ENCODE data around the gene MYO15B.

Gene MYO15B

GRCh38 chr17:75638893-75639292 lies 51.3 kb downstream of the MYO15B start:
- DNase-seq (ENCODE audit: low read depth): no peak
- H3K4me3 ChIP-seq (replicated peaks; ENCODE audit: low read depth, low read length): no peak overlapping the region
- TF ChIP-seq CTCF (IDR thresholded peaks at IDR 0.05; ENCODE audit: low read length, missing control alignments): no peak

GRCh38 chr17:75639327-75639726 lies 51.7 kb downstream of the MYO15B start:
- no peak overlapping the region for H3K4me3 ChIP-seq (replicated peaks; ENCODE audit: low read depth, low read length)
- no peak for DNase-seq (ENCODE audit: low read depth)
- no peak for TF ChIP-seq CTCF (IDR thresholded peaks at IDR 0.05; ENCODE audit: low read length, missing control alignments)

- no peak for TF ChIP-seq CTCF (IDR thresholded peaks at IDR 0.05; ENCODE audit: low read length, missing control alignments)
- H3K4me3 ChIP-seq (replicated peaks; ENCODE audit: low read depth, low read length): no peak overlapping the region
- DNase-seq (ENCODE audit: low read depth): no peak
Observed at GRCh38 chr17:75639771-75640555, 52.4 kb downstream of the MYO15B start.

GRCh38 chr17:75640556-75641119 lies 53.0 kb downstream of the MYO15B start:
- no peak overlapping the region for H3K4me3 ChIP-seq (replicated peaks; ENCODE audit: low read depth, low read length)
- TF ChIP-seq CTCF (IDR thresholded peaks at IDR 0.05; ENCODE audit: low read length, missing control alignments): no peak
- DNase-seq (ENCODE audit: low read depth): no peak

- no peak overlapping the region for H3K4me3 ChIP-seq (replicated peaks; ENCODE audit: low read depth, low read length)
- no peak for DNase-seq (ENCODE audit: low read depth)
- no peak for TF ChIP-seq CTCF (IDR thresholded peaks at IDR 0.05; ENCODE audit: low read length, missing control alignments)
Observed at GRCh38 chr17:75641343-75641742, 53.7 kb downstream of the MYO15B start.

- no peak for DNase-seq (ENCODE audit: low read depth)
- H3K4me3 ChIP-seq (replicated peaks; ENCODE audit: low read depth, low read length): no peak overlapping the region
- no peak for TF ChIP-seq CTCF (IDR thresholded peaks at IDR 0.05; ENCODE audit: low read length, missing control alignments)
Observed at GRCh38 chr17:75642182-75642783, 54.7 kb downstream of the MYO15B start.

All from fibroblast of pulmonary artery (primary cell).